Pulmonary artery endothelial cell (primary cell): Measurements from ENCODE around the gene SCYGR6. TPM values are rescaled to one million over a fixed set of nuclear protein-coding genes. Genes with fewer than 3 reads are reported as not detected.
"Not testable (repeated sequence)": the region's sequence is repeated elsewhere in the genome, so short reads cannot be mapped to it uniquely, and the experiment has no call there.

ENCODE experiments used
- DNase-seq: peaks from one replicate; pipeline ENCODE4 v3.0.0-alpha.2; 2011; ENCODE audit warnings: low read depth, low spot score
- total RNA-seq: library from RNA; depleted of rRNA; stranded (reverse); fragments of >200 nt; gene quantifications from 2 replicates; pipeline ENCODE4 v1.2.3, GENCODE V29; 2014

Gene SCYGR6
- total RNA-seq, result not detected in 2 replicates

- DNase-seq, result no peak
These were observed at the start of gene SCYGR6 for GRCh38 chr2:227724394-227725039. Gene SCYGR6 (minus strand): TSS chr2:227724757. CDS start chr2:227724757, 0 bp downstream.

- DNase-seq, result no peak
These were observed 49.6 kb upstream of the SCYGR6 start for GRCh38 chr2:227774011-227774624.

GRCh38 chr2:227772932-227773331 is 48.4 kb upstream of the SCYGR6 start:
- DNase-seq, result no peak

GRCh38 chr2:227772197-227772661 is 47.7 kb upstream of the SCYGR6 start:
- DNase-seq, result no peak

- DNase-seq, result no peak
These were observed 43.3 kb upstream of the SCYGR6 start for GRCh38 chr2:227767830-227768229.

GRCh38 chr2:227766373-227766883 is 41.9 kb upstream of the SCYGR6 start:
- peak; percentile 57 for DNase-seq

GRCh38 chr2:227765788-227766372 is 41.3 kb upstream of the SCYGR6 start:
- peak; percentile 8 for DNase-seq

- DNase-seq, result no peak
These were observed 37.4 kb upstream of the SCYGR6 start for GRCh38 chr2:227761740-227762476.

GRCh38 chr2:227759411-227760118 is 35.0 kb upstream of the SCYGR6 start:
- no peak for DNase-seq

GRCh38 chr2:227756261-227756660 is 31.7 kb upstream of the SCYGR6 start:
- not testable (repeated sequence) for DNase-seq

- no peak for DNase-seq
These were observed 23.5 kb upstream of the SCYGR6 start for GRCh38 chr2:227748079-227748478.

GRCh38 chr2:227745594-227745993 is 21.0 kb upstream of the SCYGR6 start, which contains the start of gene SCYGR8:
Gene SCYGR8 (plus strand): TSS chr2:227745894. CDS start chr2:227745894, 0 bp downstream.
- no peak for DNase-seq

GRCh38 chr2:227740705-227741104 is 16.1 kb upstream of the SCYGR6 start:
- not testable (repeated sequence) for DNase-seq

GRCh38 chr2:227739351-227739750 is 14.8 kb upstream of the SCYGR6 start:
- no peak for DNase-seq

GRCh38 chr2:227728035-227728434 is 3.5 kb upstream of the SCYGR6 start, which contains the start of gene SCYGR7:
Gene SCYGR7 (plus strand): TSS chr2:227728335. CDS start chr2:227728335, 0 bp downstream.
- no peak for DNase-seq

GRCh38 chr2:227722821-227723220 is 1.7 kb downstream of the SCYGR6 start:
- DNase-seq, result not testable (repeated sequence)

GRCh38 chr2:227720680-227721079 is 3.9 kb downstream of the SCYGR6 start:
- DNase-seq, result no peak

GRCh38 chr2:227719641-227720040 is 4.9 kb downstream of the SCYGR6 start:
- no peak for DNase-seq

GRCh38 chr2:227717687-227718567 is 6.6 kb downstream of the SCYGR6 start, which contains the start of gene SLC19A3:
Gene SLC19A3 (minus strand): TSS chr2:227718028. CDS start chr2:227702318, 15,710 bp downstream.
- DNase-seq, result peak; percentile 30

GRCh38 chr2:227716501-227716900 is 8.1 kb downstream of the SCYGR6 start:
- no peak for DNase-seq
